GM18520 (cell line): ENCODE measurements around the gene MKS1.

Experiments
- ATAC-seq: cut with Tn5 transposase; IDR thresholded peaks from one replicate; pipeline ENCODE4 v1.9.1; 2021; ENCODE audit not compliant: unreplicated experiment

MKS1 gene

GRCh38 chr17:58245428-58246103 is 26.5 kb upstream of the MKS1 start:
- no peak for ATAC-seq

DNA sequence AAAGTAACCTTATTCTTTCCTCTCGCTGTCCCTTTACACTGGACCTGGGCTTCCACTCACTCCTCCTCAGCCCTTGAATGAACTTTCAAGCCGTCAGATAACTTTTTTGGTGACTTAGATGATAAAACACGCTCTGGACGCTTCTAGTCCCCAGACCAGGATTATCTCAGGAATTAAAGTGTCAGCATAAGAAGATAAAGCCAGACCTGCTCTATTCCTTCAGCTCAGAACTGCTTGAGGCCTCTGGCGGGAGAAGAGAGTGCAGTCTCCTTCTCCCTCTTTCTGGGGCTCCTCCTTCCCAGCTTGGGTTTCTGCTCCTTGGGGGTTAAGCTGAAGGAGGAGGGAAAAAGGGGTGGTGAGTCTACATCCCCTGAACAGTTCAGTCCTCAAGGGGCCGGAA is 25.9 kb upstream of the MKS1 start:
- no peak for ATAC-seq

GRCh38 chr17:58242171-58242784 is 23.2 kb upstream of the MKS1 start:
- ATAC-seq, result no peak

DNA sequence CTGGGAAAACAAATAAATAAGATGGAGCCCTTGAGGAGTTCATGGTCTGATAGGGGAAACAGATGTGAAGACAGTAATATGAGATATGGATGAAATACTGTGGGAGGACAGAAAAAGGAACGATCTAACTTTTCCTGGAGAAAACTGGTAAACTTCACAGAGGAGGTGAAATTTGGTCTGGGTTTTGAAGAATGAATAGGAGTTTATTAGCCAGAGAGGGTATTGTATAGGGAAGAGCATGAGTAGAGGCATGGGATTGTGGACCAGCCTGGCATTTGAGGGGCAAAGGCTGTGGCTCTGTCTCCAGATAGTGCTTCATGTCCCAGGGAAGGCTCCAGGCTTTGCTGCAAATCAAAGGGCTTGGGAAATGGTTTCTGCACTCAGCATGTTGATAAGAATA is 20.9 kb upstream of the MKS1 start:
- no peak for ATAC-seq

DNA sequence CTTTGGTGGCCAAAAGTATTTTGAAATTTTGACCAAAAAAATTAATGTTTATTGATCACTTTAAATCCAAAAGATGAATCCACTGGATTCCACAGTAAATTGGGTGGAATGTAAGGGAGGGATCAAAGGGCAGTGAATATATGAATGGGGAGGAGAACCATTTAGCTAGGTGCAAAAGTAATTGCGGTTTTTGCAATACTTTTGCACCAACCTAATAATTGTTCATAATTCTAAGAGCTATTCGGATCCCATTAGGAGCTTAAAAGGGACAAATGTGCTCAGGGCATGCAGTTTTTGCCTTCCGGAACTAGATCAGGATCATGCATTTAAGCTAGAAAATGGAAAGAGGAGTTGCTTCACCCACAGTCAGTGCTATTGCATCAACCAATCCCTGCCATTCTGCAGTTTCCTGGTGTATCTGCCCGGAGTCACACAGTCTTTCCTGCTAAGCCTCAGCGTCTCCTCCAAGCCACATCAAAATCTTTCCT is 19.1 kb upstream of the MKS1 start, which contains the start of gene LPO:
TSS of gene LPO (plus strand) at position 438 of the 488 bp plus-strand sequence. CDS start 4,396 bp downstream, outside the sequence.
- no peak for ATAC-seq

- ATAC-seq, result no peak
Measured at GRCh38 chr17:58236394-58236793, 17.3 kb upstream of the MKS1 start.

GRCh38 chr17:58235821-58236220 is 16.8 kb upstream of the MKS1 start:
- no peak for ATAC-seq

- no peak for ATAC-seq
Measured at GRCh38 chr17:58234512-58234911, 15.5 kb upstream of the MKS1 start.

GRCh38 chr17:58233543-58233942 is 14.5 kb upstream of the MKS1 start:
- no peak for ATAC-seq

- no peak for ATAC-seq
Measured at GRCh38 chr17:58232707-58233156, 13.7 kb upstream of the MKS1 start.

DNA sequence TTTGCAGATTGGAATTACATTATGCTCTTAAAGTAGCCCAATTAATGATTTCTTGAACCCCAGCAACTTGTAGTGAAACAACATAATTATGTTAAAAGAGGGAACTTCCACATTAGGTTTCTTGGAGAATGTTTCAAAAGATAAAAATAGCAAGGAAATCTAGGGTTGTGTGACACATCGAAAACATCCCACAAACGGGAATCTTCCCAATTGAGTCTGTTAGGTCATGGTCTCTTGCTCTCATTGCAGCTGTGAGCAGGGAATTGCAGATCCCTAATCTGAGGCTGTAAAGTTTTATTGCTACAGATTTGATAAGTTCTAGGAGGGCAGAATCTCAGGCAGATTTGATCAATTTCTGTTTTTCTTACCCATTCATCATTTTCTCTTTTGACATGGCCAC is 12.6 kb upstream of the MKS1 start:
- ATAC-seq, result no peak

DNA sequence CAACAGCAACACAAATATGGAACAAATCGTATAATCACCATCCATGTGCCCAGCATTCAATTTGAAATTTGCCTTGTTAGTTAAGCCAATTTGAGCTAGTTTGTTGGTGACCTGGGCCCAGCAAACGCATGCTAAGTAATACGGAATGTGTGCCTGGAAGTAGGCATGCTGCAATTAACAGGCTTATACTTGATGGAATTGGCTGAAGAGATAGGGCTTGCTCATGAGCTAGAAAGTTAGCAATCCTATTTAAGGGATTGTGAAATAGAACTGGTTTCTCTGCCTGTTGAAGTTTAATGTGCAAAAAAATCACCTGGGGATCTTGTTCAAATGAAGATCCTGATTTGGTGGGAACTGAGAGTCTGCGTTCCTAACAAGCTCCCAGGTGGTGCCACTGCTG is 10.8 kb upstream of the MKS1 start:
- ATAC-seq, result no peak

DNA sequence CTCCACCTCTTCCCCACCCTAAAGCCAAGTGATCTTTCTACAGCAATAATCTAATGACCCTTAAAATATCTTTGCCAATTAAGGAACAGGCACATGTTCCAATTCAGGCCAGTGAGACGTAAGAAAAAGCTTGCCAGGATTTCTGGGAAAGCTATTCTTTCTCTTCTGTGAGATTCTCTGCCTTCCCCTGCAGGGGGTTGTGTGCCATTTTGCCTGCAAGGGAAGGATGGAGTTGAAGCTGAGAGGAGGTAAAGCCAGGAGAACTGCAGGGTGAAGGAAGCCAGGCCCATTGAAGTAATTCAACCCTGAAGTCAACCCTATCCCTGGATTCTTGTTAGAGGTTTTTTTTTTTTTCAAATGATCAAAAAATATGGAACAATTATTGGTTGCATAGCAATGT is 10.3 kb upstream of the MKS1 start:
- no peak for ATAC-seq

GRCh38 chr17:58228679-58229078 is 9.6 kb upstream of the MKS1 start:
- no peak for ATAC-seq

DNA sequence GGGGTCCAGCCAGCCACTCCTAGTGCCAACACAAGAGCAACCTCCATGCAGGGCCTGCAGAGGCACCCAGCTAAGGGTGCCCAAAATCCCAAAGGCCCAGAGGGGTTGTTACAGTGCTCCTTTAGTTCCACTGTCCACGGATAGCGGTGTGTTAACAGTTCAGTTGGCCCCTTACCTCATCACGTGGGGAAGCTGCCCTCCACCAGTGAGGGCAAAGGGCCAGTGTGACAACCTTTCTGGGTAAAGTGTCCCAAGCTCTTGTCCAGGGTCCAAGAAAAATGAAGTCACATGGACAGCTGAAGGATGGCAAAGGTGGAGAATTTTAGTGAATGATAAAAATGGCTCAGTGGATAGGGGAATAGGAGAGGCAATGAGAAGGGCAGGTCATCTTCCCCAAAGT is 8.7 kb upstream of the MKS1 start:
- no peak for ATAC-seq

DNA sequence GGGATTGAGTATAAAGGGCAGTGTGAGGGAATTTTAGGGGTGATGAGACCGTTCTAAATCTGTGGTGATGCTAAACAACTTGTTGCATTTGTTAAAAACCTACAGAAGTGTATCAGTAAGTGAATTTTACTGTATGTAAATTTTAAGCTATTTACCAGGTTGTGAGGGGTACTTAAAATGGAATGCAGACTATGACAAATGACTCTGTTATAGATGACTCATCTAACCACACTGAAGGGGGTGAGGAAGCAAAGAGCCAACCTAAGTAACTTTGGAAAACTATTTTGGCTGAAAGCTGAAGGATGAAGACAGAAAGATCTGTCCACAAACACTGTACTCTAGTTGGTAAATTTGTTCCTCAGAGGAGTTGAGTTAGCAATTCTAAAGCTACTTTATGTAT is 5.3 kb upstream of the MKS1 start:
- ATAC-seq, result no peak

DNA sequence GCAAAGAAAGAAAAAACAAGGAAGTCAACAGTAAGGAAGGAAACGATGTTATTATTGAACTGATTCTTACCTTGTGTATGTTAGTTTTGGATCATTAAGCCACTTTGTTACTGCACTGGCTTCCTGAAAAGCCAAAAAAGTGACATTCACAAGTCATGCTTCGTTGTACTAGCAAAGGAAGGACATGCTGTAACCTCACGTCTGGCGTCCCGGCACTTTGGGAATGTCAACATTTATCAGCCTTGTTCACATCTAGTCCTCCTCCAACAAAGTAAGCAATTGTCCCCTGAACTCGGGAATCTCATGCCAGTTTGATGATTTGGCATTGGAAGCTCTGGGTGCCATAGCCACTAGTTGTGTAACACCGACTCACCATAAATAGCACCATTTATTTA is 731 bp upstream of the MKS1 start:
- ATAC-seq, result no peak

DNA sequence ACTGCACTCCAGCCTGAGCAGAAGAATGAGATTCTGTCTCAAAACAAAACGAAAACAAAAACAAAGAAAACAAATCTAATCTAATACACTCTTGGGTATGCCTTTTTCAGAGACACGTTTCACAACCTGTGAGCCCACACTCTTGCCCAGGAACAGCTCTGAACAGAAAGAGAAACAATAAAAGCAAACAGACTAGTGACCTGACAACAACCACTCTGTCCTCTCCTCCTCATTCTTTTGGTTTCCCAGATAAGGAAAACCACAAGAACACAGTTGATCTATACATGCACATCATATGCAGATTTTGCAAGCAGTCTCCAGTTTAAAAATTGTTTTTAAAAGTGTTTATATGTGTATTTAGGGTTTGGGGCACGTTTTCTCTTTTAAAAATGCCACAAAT is 1.3 kb downstream of the MKS1 start:
- ATAC-seq, result no peak

DNA sequence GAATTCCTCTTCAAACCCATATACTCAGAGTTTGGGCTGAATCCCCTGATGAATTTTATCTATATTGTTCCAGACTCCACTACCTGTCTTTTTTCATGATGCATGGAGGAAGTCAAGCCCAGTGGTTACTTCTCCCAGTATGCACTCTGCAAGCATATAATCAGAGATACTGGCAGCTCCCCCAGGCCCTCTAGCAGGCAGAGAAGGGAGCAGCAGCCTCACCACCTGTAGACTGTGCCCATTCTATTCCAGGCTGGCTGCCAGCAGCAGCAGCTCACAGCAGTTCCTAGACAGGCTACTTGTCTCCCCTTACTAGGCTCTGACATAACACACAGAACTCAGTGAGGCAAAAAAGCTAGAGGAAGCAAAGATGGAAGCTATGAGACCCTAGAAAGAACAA is 3.4 kb downstream of the MKS1 start:
- no peak for ATAC-seq

DNA sequence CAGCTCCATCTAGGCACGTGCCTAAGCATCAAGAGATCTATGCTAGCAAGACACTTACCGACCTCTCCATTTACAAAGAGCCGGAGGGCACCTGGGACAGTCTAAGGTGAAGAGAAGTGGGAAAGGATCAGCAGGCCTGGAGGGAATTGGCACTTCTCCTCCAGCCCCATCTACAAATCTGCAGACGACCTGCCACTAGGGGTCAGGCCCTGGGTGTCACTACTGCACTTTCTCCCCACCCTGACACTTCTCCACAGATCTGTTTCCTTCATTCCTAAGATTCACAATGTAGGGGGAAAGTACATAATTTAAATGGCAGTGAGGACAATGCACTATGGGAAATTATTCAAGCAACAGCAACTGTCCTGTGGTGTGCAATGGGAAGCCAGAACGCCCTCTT is 8.1 kb downstream of the MKS1 start:
- ATAC-seq, result no peak

DNA sequence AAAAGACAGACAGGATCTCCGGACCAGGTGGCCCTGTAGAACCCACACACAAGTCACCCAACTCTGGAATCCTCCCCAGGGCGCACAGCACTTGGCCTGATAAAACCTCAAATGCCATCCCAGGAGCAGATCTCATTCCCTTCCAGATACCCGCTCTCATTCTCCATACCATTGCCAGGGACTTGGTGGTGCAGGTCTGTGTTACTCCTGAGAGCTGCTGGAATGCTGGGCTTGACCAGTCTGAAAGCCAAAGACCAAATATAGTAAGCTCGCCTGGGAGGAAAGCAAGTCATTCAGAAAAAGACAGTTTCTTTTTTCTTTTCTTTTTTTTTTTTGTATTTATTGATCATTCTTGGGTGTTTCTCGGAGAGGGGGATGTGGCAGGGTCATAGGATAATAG is 10.7 kb downstream of the MKS1 start:
- no peak for ATAC-seq

GRCh38 chr17:58207451-58207850 is 11.6 kb downstream of the MKS1 start:
- no peak for ATAC-seq

- ATAC-seq, result no peak
Measured at GRCh38 chr17:58205936-58206335, 13.1 kb downstream of the MKS1 start.
